H1 (cell line): Measurements from ENCODE around the gene GBP7. TPM values are rescaled to one million over a fixed set of nuclear protein-coding genes. Genes with fewer than 3 reads are reported as not detected.

ENCODE experiments used
- CTCF ChIA-PET: fragments of 300-600 bp; sonication (Branson Sonifier 250); formaldehyde crosslinking; loops from one replicate; lab custom pipeline; 2021; ENCODE audit not compliant: partially characterized antibody; lab: Charles Lee
- POLR2A ChIA-PET: fragments of 300-600 bp; sonication (Branson Sonifier 250); formaldehyde crosslinking; loops from one replicate; lab custom pipeline; 2021; ENCODE audit warnings: inconsistent platforms; ENCODE audit not compliant: partially characterized antibody; lab: Charles Lee
- DNase-seq, 2 experiments: peaks; one replicate each; pipeline versions ENCODE4 v3.0.0 to v3.0.0-alpha.2; 2010 to 2022; ENCODE audit warnings: low spot score in 2 of 2, low read depth in 1 of 2, mixed read lengths in 1 of 2
- FAIRE-seq: peaks from 2 replicates; lab custom pipeline; 2011; peaks lifted over from hg19 to GRCh38; lab: Jason Lieb, UNC
- H2AFZ ChIP-seq: 2 replicates; pipeline ENCODE4 v1.8.1; 2012; ENCODE audit warnings: low read length, inconsistent platforms
- H2AK5ac ChIP-seq: 2 replicates; pipeline ENCODE4 v1.6.1; 2013; ENCODE audit warnings: low read depth, low read length
- H2BK120ac ChIP-seq: replicated peaks from 2 replicates; pipeline ENCODE3; 2013; ENCODE audit warnings: low read depth, low read length, inconsistent platforms
- H2BK12ac ChIP-seq: 2 replicates; pipeline ENCODE4 v1.6.1; 2013; ENCODE audit warnings: low read depth, low read length
- H2BK15ac ChIP-seq: 2 replicates; pipeline ENCODE4 v1.6.1; 2013; ENCODE audit warnings: low read length
- H2BK20ac ChIP-seq: 2 replicates; pipeline ENCODE4 v1.6.1; 2013; ENCODE audit warnings: low read length
- H2BK5ac ChIP-seq: 2 replicates; pipeline ENCODE4 v1.6.1; 2013; ENCODE audit warnings: low read depth, low read length
- H3K14ac ChIP-seq: 2 replicates; pipeline ENCODE4 v1.6.1; 2013; ENCODE audit warnings: inconsistent platforms; ENCODE audit not compliant: insufficient read length
- H3K18ac ChIP-seq: 2 replicates; pipeline ENCODE4 v1.6.1; 2013; ENCODE audit warnings: low read length; ENCODE audit errors: extremely low read depth
- H3K23ac ChIP-seq: 2 replicates; pipeline ENCODE4 v1.6.1; 2013; ENCODE audit warnings: inconsistent platforms; ENCODE audit not compliant: insufficient read length
- H3K23me2 ChIP-seq: 2 replicates; pipeline ENCODE4 v1.6.1; 2013; ENCODE audit warnings: low read depth, low read length
- H3K27ac ChIP-seq: 2 replicates; pipeline ENCODE4 v1.6.1; 2011; ENCODE audit warnings: low read depth, low read length, inconsistent platforms
- H3K27me3 ChIP-seq, 4 experiments: replicated peaks in 1 of 4; 1 replicate in 1 of 4; 2 replicates in 3 of 4; pipeline versions ENCODE4 v1.6.1 to v1.8.1; 2011 to 2013; ENCODE audit warnings: low read length in 3 of 4, mild to moderate bottlenecking in 3 of 4, inconsistent platforms in 2 of 4, mixed read lengths in 2 of 4, moderate library complexity in 1 of 4; ENCODE audit not compliant: control insufficient read depth in 3 of 4, insufficient read depth in 3 of 4; ENCODE audit errors: extremely low read depth in 1 of 4
- H3K36me3 ChIP-seq, 4 experiments: 2 replicates each; pipeline versions ENCODE4 v1.6.1 to v1.8.1; 2011 to 2013; ENCODE audit warnings: mild to moderate bottlenecking in 4 of 4, low read length in 3 of 4, moderate library complexity in 2 of 4, control low read depth in 1 of 4, inconsistent platforms in 1 of 4; ENCODE audit not compliant: insufficient read depth in 4 of 4, control insufficient read depth in 2 of 4
- H3K4ac ChIP-seq: replicated peaks from 2 replicates; pipeline ENCODE3; 2013; ENCODE audit warnings: low read length, low read depth, mixed read lengths, inconsistent platforms; ENCODE audit not compliant: insufficient read length
- H3K4me1 ChIP-seq, 4 experiments: replicated peaks in 1 of 4; 1 replicate in 1 of 4; 2 replicates in 3 of 4; pipeline versions ENCODE4 v1.6.1 to v1.8.1; 2011 to 2013; ENCODE audit warnings: low read length in 3 of 4, inconsistent platforms in 2 of 4, mixed read lengths in 1 of 4; ENCODE audit not compliant: insufficient read depth in 4 of 4, control insufficient read depth in 3 of 4
- H3K4me2 ChIP-seq, 2 experiments: 2 replicates each; pipeline versions ENCODE4 v1.6.1 to v1.8.1; 2011 to 2013; ENCODE audit warnings: low read depth in 2 of 2, low read length in 2 of 2, control low read depth in 1 of 2, inconsistent platforms in 1 of 2, mild to moderate bottlenecking in 1 of 2; ENCODE audit not compliant: insufficient read depth in 1 of 2
- H3K4me3 ChIP-seq, 4 experiments: fragments of 200-600, 300-600 bp in 1 of 4; sonication (generic), shearing (Covaris generic), sonication (Bioruptor Twin) in 1 of 4; 2 replicates each; pipeline versions ENCODE4 v1.5.1 to v1.8.1; 2011 to 2016; ENCODE audit warnings: low read length in 4 of 4, low read depth in 3 of 4, control low read depth in 2 of 4, inconsistent platforms in 2 of 4, mild to moderate bottlenecking in 2 of 4, mixed read lengths in 1 of 4, moderate library complexity in 1 of 4; ENCODE audit not compliant: insufficient read depth in 2 of 4; ENCODE audit errors: extremely low read depth in 1 of 4
- H3K56ac ChIP-seq: replicated peaks from 2 replicates; pipeline ENCODE3; 2013; ENCODE audit warnings: low read depth, mild to moderate bottlenecking, mixed read lengths, low read length, inconsistent platforms; ENCODE audit not compliant: insufficient read length
- H3K79me1 ChIP-seq: 2 replicates; pipeline ENCODE4 v1.6.1; 2013; ENCODE audit warnings: low read depth, low read length, control low read depth
- H3K79me2 ChIP-seq, 2 experiments: 2 replicates each; pipeline versions ENCODE4 v1.6.1 to v1.8.1; 2012 to 2013; ENCODE audit warnings: low read length in 2 of 2, mild to moderate bottlenecking in 2 of 2, inconsistent platforms in 1 of 2; ENCODE audit not compliant: insufficient read depth in 2 of 2, control insufficient read depth in 1 of 2
- H3K9ac ChIP-seq, 4 experiments: replicated peaks in 1 of 4; 1 replicate in 1 of 4; 2 replicates in 3 of 4; pipeline versions ENCODE4 v1.6.1 to v1.8.1; 2011 to 2013; ENCODE audit warnings: low read depth in 3 of 4, low read length in 3 of 4, control low read depth in 2 of 4, mild to moderate bottlenecking in 2 of 4, moderate library complexity in 2 of 4, inconsistent platforms in 1 of 4; ENCODE audit errors: extremely low read depth in 1 of 4
- H3K9me3 ChIP-seq, 2 experiments: 2 replicates each; pipeline versions ENCODE4 v1.6.1 to v1.8.1; 2012 to 2013; ENCODE audit warnings: mild to moderate bottlenecking in 2 of 2, moderate library complexity in 2 of 2, control low read depth in 1 of 2, inconsistent platforms in 1 of 2, low read depth in 1 of 2, low read length in 1 of 2, mixed read lengths in 1 of 2; ENCODE audit not compliant: insufficient read depth in 2 of 2
- H4K20me1 ChIP-seq, 2 experiments: replicated peaks in 1 of 2; 2 replicates each; pipeline versions ENCODE3 to v1.8.1; 2011 to 2013; ENCODE audit warnings: inconsistent platforms in 2 of 2, low read length in 2 of 2, mild to moderate bottlenecking in 1 of 2; ENCODE audit not compliant: insufficient read depth in 2 of 2, control insufficient read depth in 1 of 2
- H4K5ac ChIP-seq: 2 replicates; pipeline ENCODE4 v1.6.1; 2013; ENCODE audit warnings: low read length, low read depth, mixed read lengths, inconsistent platforms; ENCODE audit not compliant: insufficient read length
- H4K8ac ChIP-seq: 2 replicates; pipeline ENCODE4 v1.8.0; 2013; ENCODE audit warnings: mild to moderate bottlenecking, moderate library complexity, low read length, inconsistent platforms; ENCODE audit not compliant: insufficient read depth; ENCODE audit errors: extremely low read depth
- H4K91ac ChIP-seq: replicated peaks from 2 replicates; pipeline ENCODE3; 2013; ENCODE audit warnings: low read length, mixed read lengths, inconsistent platforms; ENCODE audit not compliant: insufficient read length
- POLR2AphosphoS5 ChIP-seq: IDR thresholded peaks from 2 replicates; pipeline ENCODE4 v1.6.1; 2011; ENCODE audit warnings: low read depth, low read length
- YY1 ChIP-seq: IDR thresholded peaks from 2 replicates; pipeline ENCODE4 v1.6.1; 2011; ENCODE audit warnings: low read depth, mild to moderate bottlenecking, low read length
- WGBS, 2 experiments: shearing (Covaris generic) in 1 of 2; methylation state at CpG; one replicate each; pipeline versions ENCODE4 v1.1.6 to v1.1.7; 2013 to 2015; ENCODE audit warnings: low lambda C conversion rate in 2 of 2, mixed read lengths in 2 of 2, inconsistent platforms in 1 of 2, low coverage in 1 of 2, missing lambda C conversion rate in 1 of 2; ENCODE audit not compliant: insufficient replicate concordance in 2 of 2, insufficient coverage in 1 of 2, insufficient read length in 1 of 2; ENCODE audit errors: extremely low coverage in 1 of 2, missing lambda C conversion rate in 1 of 2; 5-methylcytosine and 5-hydroxymethylcytosine counted together
- polyA plus RNA-seq, 7 experiments: library from polyadenylated mRNA; depleted of rRNA in 3 of 7; stranded (reverse) in 5 of 7; unstranded in 2 of 7; fragments of >200 nt in 5 of 7; fragments of 200-250 nt in 2 of 7; gene quantifications; 1 replicate in 5 of 7; 2 replicates in 1 of 7; 4 replicates in 1 of 7; pipeline versions ENCODE4 v1.2.1 to v1.2.3, GENCODE V29; 2011 to 2013; ENCODE audit warnings: missing spikeins in 2 of 7, mixed read lengths in 2 of 7
- total RNA-seq: library from RNA; stranded (reverse); fragmentation: NEBNext Ultra II Directional; extraction: Animal tissue kit (Norgen Biotek cat#: 25700); gene quantifications from 2 replicates; pipeline ENCODE4 v1.2.1, GENCODE V29; 2021

Gene GBP7
- total and polyA plus RNA-seq, 2 of the 8 experiments (the other 6 are each of a cell fraction or from before 2014, with no cell fraction given), result not detected

GRCh38 chr1:89104147-89104546 is 71.7 kb downstream of the GBP7 start:
- H2BK120ac ChIP-seq, result no peak overlapping the region
- H3K4me3 ChIP-seq, result no peak overlapping the region
- ChIA-PET CTCF (no interaction called here), POLR2A (no interaction called here)
- no peaks in the 10 kb centered on the region for H3K9me3 ChIP-seq
- no peak overlapping the region for H2AFZ ChIP-seq
- 92% methylated on average over 2 of the region's 2 CpGs; no CpG with 5 or more reads in 1 of the 2 experiments for WGBS, 2 experiments
- H3K56ac ChIP-seq, result no peak overlapping the region
- H4K5ac ChIP-seq, result no peak overlapping the region
- H3K14ac ChIP-seq, result no peak overlapping the region
- no peak overlapping the region for H2BK12ac ChIP-seq
- FAIRE-seq, result no peak
- H3K4me1 ChIP-seq, result peaks cover 0 to 2% (median 0%) of the 10 kb centered on the region in 4 experiments; a peak in 1 of 7 replicates
- no peak overlapping the region for H3K9ac ChIP-seq
- no peak overlapping the region for H4K91ac ChIP-seq
- no peak overlapping the region for H2AK5ac ChIP-seq
- no peak for DNase-seq
- H3K27ac ChIP-seq, result no peak overlapping the region
- no peak overlapping the region for H2BK20ac ChIP-seq
- H3K27me3 ChIP-seq, result no peaks in the 10 kb centered on the region
- no peak overlapping the region for H3K23ac ChIP-seq
- no peaks in the 10 kb centered on the region for H3K79me1 ChIP-seq
- H3K4me2 ChIP-seq, result no peak overlapping the region
- no peak overlapping the region for H2BK15ac ChIP-seq
- no peaks in the 10 kb centered on the region for H3K23me2 ChIP-seq
- H3K4ac ChIP-seq, result no peak overlapping the region
- no peak overlapping the region for H4K8ac ChIP-seq
- H4K20me1 ChIP-seq, result no peaks in the 10 kb centered on the region
- no peaks in the 10 kb centered on the region for H3K36me3 ChIP-seq
- no peak overlapping the region for H3K18ac ChIP-seq
- H2BK5ac ChIP-seq, result no peak overlapping the region
- H3K79me2 ChIP-seq, result no peaks in the 10 kb centered on the region
- no peak for TF ChIP-seq YY1
- TF ChIP-seq POLR2AphosphoS5, result no peak
